ENCODE measurements around the gene CBLC. TPM values are rescaled to one million over a fixed set of nuclear protein-coding genes. Genes with fewer than 3 reads are reported as not detected.

CBLC gene
- total and polyA plus RNA-seq, 10 of the 15 experiments (the other 5 are each of a cell fraction or from before 2014, with no cell fraction given) = not detected

DNA sequence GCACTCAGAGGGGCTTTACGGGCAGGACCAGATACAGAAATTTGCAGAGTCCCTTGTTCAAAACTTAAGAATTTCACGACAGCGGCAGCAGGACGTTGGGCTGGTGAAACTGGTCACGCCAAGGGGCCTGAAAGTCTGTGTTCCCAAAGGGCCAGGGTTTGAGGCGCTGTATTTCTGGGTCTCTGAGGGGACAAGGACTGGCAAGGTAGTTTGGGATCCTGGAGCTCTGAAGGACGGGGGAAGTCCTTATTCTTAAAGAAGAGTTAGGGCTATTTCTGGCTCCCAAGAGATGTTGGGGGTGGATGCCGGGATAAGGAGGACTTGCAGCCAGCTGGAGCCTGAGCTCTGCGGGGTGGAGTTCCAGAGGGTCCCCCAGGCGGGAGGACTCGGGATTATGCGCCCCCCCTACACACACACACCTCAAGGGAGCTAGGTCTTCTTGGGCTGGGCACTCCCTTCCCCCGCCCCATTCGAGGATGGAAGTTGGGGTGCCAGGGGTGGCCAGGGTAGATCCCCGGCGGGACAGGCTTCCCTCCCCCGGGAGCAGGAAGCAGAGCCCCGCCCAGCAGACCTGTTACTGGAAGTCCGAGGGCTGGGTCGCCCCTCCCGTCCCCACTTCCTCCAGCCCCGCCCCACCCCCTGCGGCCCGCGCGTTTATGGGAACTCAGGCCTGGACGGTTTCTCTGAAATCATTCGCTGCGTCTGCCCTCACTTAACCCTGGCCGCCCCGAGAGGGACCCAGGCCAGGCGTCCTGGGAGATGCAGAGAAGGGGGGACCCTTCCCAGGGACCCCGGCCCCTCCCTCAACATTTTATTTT lies 23.5 kb upstream of the CBLC start (continued):
- TF ChIP-seq BHLHE40 (IDR thresholded peaks at IDR 0.05; ENCODE audit: borderline replicate concordance in 1 of 2, low read depth in 2 of 2, low read length in 1 of 2) (peak in 1 of 2 experiments; percentile 16; a peak in 1 of 4 replicates), MYC (IDR thresholded peaks at IDR 0.05; ENCODE audit: insufficient read depth, insufficient read length, insufficient replicate concordance, low read length, severe bottlenecking) (peak; percentile 8), NR2C2 (IDR thresholded peaks at IDR 0.05; ENCODE audit: borderline replicate concordance, control insufficient read depth, insufficient read length, low read depth) (no peak), TCF3 (IDR thresholded peaks at IDR 0.05; ENCODE audit: borderline replicate concordance, insufficient read depth, low read depth, low read length) (no peak), IKZF2 (IDR thresholded peaks at IDR 0.05) (peak; percentile 93 to 94), CHD2 (IDR thresholded peaks at IDR 0.05; ENCODE audit: borderline replicate concordance, low read depth, low read length) (0 out of 2 replicates have a peak, but pooled peaks have one; percentile 20), EED (IDR thresholded peaks at IDR 0.05; ENCODE audit: low read depth) (peak; percentile 70), LARP7 (IDR thresholded peaks at IDR 0.05) (0 out of 2 replicates have a peak, but pooled peaks have one; percentile 32), ESRRA (IDR thresholded peaks at IDR 0.05; ENCODE audit: low read length) (no peak), SRF (IDR thresholded peaks at IDR 0.05; ENCODE audit: low read depth in 2 of 2, low read length in 2 of 2) (0 out of 4 replicates have a peak, but pooled peaks of 1 of the 2 experiments have one; percentile 35), EP300 (IDR thresholded peaks at IDR 0.05; ENCODE audit: borderline replicate concordance in 1 of 2, control insufficient read depth in 1 of 2, low read depth in 2 of 2, low read length in 2 of 2) (no peak), DPF2 (IDR thresholded peaks at IDR 0.05) (peak; percentile 86), BRCA1 (IDR thresholded peaks at IDR 0.05; ENCODE audit: low read depth, low read length) (no peak), MEF2B (IDR thresholded peaks at IDR 0.05; ENCODE audit: partially characterized antibody, poor library complexity, severe bottlenecking) (peak; percentile 72), NFXL1 (IDR thresholded peaks at IDR 0.05; ENCODE audit: borderline replicate concordance) (no peak), HSF1 (IDR thresholded peaks at IDR 0.05; ENCODE audit: low read depth, low read length) (no peak), SMARCA5 (IDR thresholded peaks at IDR 0.05) (no peak), CHD4 (IDR thresholded peaks at IDR 0.05) (no peak), ZSCAN29 (IDR thresholded peaks at IDR 0.05) (no peak), YBX1 (IDR thresholded peaks at IDR 0.05) (no peak), ATF3 (IDR thresholded peaks at IDR 0.05; ENCODE audit: borderline replicate concordance, extremely low read depth, low read depth, low read length) (no peak)
- TF ChIP-seq, protein P1, sequence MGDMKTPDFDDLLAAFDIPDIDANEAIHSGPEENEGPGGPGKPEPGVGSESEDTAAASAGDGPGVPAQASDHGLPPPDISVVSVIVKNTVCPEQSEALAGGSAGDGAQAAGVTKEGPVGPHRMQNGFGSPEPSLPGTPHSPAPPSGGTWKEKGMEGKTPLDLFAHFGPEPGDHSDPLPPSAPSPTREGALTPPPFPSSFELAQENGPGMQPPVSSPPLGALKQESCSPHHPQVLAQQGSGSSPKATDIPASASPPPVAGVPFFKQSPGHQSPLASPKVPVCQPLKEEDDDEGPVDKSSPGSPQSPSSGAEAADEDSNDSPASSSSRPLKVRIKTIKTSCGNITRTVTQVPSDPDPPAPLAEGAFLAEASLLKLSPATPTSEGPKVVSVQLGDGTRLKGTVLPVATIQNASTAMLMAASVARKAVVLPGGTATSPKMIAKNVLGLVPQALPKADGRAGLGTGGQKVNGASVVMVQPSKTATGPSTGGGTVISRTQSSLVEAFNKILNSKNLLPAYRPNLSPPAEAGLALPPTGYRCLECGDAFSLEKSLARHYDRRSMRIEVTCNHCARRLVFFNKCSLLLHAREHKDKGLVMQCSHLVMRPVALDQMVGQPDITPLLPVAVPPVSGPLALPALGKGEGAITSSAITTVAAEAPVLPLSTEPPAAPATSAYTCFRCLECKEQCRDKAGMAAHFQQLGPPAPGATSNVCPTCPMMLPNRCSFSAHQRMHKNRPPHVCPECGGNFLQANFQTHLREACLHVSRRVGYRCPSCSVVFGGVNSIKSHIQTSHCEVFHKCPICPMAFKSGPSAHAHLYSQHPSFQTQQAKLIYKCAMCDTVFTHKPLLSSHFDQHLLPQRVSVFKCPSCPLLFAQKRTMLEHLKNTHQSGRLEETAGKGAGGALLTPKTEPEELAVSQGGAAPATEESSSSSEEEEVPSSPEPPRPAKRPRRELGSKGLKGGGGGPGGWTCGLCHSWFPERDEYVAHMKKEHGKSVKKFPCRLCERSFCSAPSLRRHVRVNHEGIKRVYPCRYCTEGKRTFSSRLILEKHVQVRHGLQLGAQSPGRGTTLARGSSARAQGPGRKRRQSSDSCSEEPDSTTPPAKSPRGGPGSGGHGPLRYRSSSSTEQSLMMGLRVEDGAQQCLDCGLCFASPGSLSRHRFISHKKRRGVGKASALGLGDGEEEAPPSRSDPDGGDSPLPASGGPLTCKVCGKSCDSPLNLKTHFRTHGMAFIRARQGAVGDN (IDR thresholded peaks at IDR 0.05) = peak; percentile 74
- TF ChIP-seq, protein P2, sequence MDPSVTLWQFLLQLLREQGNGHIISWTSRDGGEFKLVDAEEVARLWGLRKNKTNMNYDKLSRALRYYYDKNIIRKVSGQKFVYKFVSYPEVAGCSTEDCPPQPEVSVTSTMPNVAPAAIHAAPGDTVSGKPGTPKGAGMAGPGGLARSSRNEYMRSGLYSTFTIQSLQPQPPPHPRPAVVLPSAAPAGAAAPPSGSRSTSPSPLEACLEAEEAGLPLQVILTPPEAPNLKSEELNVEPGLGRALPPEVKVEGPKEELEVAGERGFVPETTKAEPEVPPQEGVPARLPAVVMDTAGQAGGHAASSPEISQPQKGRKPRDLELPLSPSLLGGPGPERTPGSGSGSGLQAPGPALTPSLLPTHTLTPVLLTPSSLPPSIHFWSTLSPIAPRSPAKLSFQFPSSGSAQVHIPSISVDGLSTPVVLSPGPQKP (IDR thresholded peaks at IDR 0.05; ENCODE audit: low read depth, low read length) = 0 out of 2 replicates have a peak, but pooled peaks have one; percentile 13

All from GM12878 (cell line).